Measurements from ENCODE around the gene NOXO1. TPM values are rescaled to one million over a fixed set of nuclear protein-coding genes. Genes with fewer than 3 reads are reported as not detected.

Gene NOXO1
- total and polyA plus RNA-seq, 10 of the 15 experiments (the other 5 are each of a cell fraction or from before 2014, with no cell fraction given): 0.09 to 0.76 (median 0.26) TPM; not detected in 4

DNA sequence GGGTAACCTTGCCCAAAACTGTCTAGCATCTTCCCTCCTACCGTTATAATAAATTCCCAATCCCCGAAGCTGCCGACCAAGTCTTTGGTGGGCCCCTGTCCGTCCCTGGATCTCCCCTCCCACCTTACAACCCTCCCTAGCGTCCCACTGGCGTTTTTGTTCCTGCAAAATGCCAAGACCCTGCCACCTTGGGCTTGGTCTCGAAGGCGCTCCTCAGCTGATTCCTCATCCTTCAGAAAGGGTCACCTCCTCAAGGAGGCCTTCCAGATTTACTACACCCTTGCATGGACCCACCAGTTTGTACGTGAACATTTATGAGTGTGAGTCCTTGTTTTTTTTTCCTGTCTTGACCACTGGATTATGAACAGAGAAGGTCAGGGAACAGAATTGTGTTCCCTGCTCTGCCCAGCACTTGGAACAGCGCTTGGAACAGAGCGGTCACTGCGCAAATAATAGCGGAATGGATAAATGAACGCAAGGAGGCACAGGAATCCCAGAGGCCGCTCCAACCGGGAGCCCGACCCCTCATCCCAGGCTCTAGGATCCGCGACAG is 1.8 kb upstream of the NOXO1 start:
- no peak overlapping the region for H3K27ac ChIP-seq (ENCODE audit: control insufficient read depth, insufficient read depth)
- no peak overlapping the region for H3K4me3 ChIP-seq
- SMC1A ChIA-PET (ENCODE audit: uncharacterized antibody, unreplicated experiment): interaction anchor here (1.3 kb wide), 1 partner anchor 21 kb away, joined by 4 read pairs; no protein-coding TSS in a partner anchor
- TF ChIP-seq, protein P1, sequence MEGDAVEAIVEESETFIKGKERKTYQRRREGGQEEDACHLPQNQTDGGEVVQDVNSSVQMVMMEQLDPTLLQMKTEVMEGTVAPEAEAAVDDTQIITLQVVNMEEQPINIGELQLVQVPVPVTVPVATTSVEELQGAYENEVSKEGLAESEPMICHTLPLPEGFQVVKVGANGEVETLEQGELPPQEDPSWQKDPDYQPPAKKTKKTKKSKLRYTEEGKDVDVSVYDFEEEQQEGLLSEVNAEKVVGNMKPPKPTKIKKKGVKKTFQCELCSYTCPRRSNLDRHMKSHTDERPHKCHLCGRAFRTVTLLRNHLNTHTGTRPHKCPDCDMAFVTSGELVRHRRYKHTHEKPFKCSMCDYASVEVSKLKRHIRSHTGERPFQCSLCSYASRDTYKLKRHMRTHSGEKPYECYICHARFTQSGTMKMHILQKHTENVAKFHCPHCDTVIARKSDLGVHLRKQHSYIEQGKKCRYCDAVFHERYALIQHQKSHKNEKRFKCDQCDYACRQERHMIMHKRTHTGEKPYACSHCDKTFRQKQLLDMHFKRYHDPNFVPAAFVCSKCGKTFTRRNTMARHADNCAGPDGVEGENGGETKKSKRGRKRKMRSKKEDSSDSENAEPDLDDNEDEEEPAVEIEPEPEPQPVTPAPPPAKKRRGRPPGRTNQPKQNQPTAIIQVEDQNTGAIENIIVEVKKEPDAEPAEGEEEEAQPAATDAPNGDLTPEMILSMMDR (IDR thresholded peaks at IDR 0.05 in 2 of 3, conservative IDR thresholded peaks at IDR 0.05 in 1 of 3; ENCODE audit: control insufficient read depth in 2 of 3, extremely low read depth in 1 of 3, insufficient read depth in 1 of 3, low read depth in 3 of 3, low read length in 3 of 3): peak in 1 of 3 experiments; percentile 11; a peak in 1 of 6 replicates
- no peak for TF ChIP-seq NR2F1 (conservative IDR thresholded peaks at IDR 0.05)
- no peak overlapping the region for H3K9ac ChIP-seq (ENCODE audit: control insufficient read depth, insufficient read depth, low read length)
- no peaks in the 10 kb centered on the region for H3K9me3 ChIP-seq (replicated peaks; ENCODE audit: control insufficient read depth, insufficient read depth, low read length)
- CTCF ChIA-PET: interaction anchor here (0.9 to 1.1 kb wide), 2 partner anchors 14 to 21 kb away, joined by 3 to 5 read pairs; no protein-coding TSS in a partner anchor
- H3K4me2 ChIP-seq (ENCODE audit: control insufficient read depth, insufficient read depth): peak overlapping the region; percentile 87; the same call in 1 of the 2 replicates
- no peak for ATAC-seq
- DNase-seq (ENCODE audit: low read depth, low spot score): no peak
- WGBS (ENCODE audit: insufficient coverage, insufficient replicate concordance, low lambda C conversion rate, missing lambda C conversion rate): 39% methylated on average over 19 of the region's 19 CpGs
- no peaks in the 10 kb centered on the region; the same call in none of the 2 replicates for H3K79me2 ChIP-seq (ENCODE audit: control insufficient read depth, insufficient read depth, low read length)
- H3K36me3 ChIP-seq (ENCODE audit: control insufficient read depth in 2 of 2, insufficient read depth in 2 of 2, low read length in 1 of 2): peaks cover 5 to 9% of the 10 kb centered on the region in 2 experiments; a peak in 3 of 4 replicates
- in situ Hi-C loops (cut with MboI) (no loop called here), intact Hi-C loops (cut with micrococcal nuclease; ENCODE audit: unreplicated experiment) (no loop called here)
- H3K27me3 ChIP-seq (replicated peaks in 1 of 2; ENCODE audit: control insufficient read depth in 2 of 2, insufficient read depth in 2 of 2, low read length in 1 of 2): 0 out of 4 replicates have a peak, but pooled peaks cover 0 to 5% of the 10 kb centered on the region in 2 experiments
- POLR2A ChIA-PET: interaction anchor here (3.0 to 4.7 kb wide), 3 partner anchors 8 to 18 kb away, joined by 18 to 25 read pairs (median 21); partner anchors contain the start of genes RPS2 and TBL3
- peaks cover 28% of the 10 kb centered on the region for H3K4me1 ChIP-seq (ENCODE audit: control insufficient read depth, insufficient read depth, low read length)
- H2AFZ ChIP-seq (ENCODE audit: control insufficient read depth, low read depth, low read length): no peak overlapping the region
- FAIRE-seq: no peak
- RAD21 ChIA-PET (ENCODE audit: unreplicated experiment): interaction anchor here (0.9 to 2.1 kb wide), 3 partner anchors 13 to 157 kb away, joined by 3 to 6 read pairs (median 5); partner anchors contain the start of genes FAHD1 and HAGH
- no peaks in the 10 kb centered on the region for H4K20me1 ChIP-seq (ENCODE audit: control insufficient read depth, insufficient read depth)
- no TSS peak for BruUV-seq (replicated peaks)

Data from GM12878 (cell line).